HG03066 (cell line): Measurements from ENCODE around the gene TSC2.

Source experiments
- ATAC-seq: cut with Tn5 transposase; IDR thresholded peaks from one replicate; pipeline ENCODE4 v1.9.1; 2021; ENCODE audit warnings: low read depth; ENCODE audit not compliant: unreplicated experiment

The TSC2 gene

DNA sequence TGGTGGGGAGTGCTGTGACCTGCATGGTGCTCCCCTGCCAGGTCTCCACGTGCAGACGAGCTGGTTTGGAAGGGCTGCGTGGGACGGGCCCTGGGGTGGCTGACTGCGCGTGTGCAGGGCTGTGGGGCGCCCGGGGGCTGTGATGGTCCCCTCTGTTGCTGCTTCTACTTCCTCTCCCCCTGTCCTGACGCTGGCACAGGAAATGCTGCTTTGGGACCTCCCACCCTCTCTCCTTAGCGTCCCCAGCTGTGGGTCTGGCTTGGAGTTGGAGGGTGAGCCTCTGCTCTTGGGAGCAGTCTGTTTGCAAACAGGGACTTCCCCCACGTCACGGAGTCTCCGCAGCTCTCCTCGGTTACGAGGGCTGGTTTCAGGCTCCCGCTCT, 35.2 kb downstream of the TSC2 start:
- no peak for ATAC-seq

DNA sequence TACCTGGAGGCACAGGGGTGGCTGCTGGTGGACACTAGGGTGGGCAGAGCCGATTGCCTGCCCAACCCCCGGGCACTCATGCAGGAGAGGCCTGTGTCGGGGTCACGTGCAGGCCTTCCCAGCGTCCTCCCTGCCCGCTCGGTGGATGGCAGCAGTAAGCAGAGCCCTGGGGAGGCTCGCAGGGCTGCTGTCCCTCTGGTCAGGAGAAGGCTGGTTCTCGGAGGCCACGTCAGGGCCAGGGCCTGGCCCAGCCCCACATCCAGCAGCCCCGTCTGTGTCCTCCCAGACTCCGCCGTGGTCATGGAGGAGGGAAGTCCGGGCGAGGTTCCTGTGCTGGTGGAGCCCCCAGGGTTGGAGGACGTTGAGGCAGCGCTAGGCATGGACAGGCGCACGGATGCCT, 35.6 kb downstream of the TSC2 start:
- no peak for ATAC-seq

DNA sequence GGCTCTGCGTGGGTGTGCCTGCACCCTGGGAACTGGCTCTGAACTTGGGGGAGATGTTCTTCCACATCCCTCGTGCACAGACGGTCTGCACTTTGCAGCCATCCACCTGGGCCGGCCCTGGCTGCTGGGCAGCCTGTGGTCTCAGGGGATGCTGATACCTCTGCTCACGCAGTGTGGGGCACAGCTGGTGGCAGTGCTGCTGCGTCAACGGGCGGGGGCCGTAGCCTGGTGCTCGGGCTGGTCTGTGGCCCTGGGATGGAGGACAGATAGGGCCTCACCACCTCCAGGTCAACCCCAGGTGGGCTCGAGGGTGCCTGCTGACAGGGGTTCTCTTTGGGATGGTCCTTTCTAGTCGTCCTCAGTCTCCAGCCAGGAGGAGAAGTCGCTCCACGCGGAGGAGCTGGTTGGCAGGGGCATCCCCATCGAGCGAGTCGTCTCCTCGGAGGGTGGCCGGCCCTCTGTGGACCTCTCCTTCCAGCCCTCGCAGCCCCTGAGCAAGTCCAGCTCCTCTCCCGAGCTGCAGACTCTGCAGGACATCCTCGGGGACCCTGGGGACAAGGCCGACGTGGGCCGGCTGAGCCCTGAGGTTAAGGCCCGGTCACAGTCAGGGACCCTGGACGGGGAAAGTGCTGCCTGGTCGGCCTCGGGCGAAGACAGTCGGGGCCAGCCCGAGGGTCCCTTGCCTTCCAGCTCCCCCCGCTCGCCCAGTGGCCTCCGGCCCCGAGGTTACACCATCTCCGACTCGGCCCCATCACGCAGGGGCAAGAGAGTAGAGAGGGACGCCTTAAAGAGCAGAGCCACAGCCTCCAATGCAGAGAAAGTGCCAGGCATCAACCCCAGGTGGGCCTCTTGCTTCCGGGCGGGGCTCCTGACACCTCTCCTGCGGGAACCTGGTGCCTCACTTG, 36.3 kb downstream of the TSC2 start:
- ATAC-seq: no peak

DNA sequence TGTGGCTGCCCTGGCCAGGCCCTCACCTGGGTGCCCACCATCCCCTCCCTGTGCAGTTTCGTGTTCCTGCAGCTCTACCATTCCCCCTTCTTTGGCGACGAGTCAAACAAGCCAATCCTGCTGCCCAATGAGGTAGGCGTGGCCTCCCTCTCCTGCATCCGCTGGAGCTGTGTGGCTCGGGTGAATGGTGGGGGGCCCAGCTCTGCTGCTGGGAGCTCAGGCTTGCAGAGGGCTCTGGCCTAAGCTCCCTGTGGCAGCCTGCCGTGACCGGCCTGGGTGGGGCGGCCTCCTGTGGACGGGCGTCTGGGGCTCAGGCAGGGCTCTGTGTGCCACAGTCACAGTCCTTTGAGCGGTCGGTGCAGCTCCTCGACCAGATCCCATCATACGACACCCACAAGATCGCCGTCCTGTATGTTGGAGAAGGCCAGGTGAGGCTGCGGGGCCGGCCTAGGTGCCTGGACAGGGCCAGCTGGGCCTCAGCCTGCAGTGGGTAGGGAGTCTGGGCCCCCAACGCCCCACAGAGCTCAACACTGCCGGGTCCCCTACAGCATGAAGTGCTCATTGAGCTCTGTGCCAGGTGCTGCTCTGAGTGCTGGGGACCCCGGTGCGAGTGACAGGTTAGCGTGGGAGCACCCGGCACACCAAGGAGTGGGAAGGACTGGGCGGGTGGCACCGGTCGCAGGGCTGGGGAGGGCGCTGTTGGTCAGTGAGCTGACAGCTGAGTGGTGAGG, 37.3 kb downstream of the TSC2 start:
- no peak for ATAC-seq

DNA sequence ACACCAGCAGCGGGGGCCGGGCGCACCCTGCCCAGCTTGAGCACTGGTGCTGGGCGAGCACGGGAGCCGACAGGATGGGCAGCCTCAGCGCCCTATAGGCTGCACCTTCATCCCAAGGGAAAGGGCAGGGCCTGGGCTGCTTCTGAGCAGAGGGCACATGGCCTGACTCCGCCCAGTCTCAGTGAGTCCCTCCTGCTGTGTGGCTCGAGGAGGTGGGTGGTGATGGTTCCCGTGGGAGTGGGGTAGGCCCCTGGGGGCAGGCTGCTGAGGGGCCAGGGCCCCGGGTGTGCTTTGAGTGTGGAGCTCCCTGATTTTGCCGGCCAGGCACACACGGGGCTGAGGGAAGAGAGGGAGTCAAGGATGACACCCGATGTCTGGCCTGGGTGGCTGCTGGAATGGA, 37.9 kb downstream of the TSC2 start:
- no peak for ATAC-seq

DNA sequence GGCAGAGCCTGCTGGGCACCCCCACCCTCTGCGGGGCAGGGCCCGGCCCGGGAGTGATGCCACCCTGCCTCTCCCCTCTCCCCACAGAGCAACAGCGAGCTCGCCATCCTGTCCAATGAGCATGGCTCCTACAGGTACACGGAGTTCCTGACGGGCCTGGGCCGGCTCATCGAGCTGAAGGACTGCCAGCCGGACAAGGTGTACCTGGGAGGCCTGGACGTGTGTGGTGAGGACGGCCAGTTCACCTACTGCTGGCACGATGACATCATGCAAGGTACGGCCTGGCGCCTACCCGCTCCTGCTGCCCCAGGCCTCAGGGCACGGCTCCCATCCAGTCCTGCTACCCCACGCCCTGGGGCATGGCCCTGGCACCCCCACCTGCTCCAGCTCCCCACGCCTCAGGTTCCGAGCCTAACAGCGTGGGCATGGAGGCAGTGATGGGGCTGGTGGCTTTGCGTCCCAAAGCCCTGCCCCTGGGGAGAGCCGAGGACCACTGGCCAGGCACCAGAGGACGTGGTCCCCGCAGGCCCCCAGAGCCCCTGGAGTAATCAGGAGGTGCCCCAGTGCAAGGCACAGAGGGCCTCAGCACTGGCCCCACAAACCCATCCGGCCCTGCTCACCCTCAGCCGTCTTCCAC, 38.4 kb downstream of the TSC2 start:
- no peak for ATAC-seq

DNA sequence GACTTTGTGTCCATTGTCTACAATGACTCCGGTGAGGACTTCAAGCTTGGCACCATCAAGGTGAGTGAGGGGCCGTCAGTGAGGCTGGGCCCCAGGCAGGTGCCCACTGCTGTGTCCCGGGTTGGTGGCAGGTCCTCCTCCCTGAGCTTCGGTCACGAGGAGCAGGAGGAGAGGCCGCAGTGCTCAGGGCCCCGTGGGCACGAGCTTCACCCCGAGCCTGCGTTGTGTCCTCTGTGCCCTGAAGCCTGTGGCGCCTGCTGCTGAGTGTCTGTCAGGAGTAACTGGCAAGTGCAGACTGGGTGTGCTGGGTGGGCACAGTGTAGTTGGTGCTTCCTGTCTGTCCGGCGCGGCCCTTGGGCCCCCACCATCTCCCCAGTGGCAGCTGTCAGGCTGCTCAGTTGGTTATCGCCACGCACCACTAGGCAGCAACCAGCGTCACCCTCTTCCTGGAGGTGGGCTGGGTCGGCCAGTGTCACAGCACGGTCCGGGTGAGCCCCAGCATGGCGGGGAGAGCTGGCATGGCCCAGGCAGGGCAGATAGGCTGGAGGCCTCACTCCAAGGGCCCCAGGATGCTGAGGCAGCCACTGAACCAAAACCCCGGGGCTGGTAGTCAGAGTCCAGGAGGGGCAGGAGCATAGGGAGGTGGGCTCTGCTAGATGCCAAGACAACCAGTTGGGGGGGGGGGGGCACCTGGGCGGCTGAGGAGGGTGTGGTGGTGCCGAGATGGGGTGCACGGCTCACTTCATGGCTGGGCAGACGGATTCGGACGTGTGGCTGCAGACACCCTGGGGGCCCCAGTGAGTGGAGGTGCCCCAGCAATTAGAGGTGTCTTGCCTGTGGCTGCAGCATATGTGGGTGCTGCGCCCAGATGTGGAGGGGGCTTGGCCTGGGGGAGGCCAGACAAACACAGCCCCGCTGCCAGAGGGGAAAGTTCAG, 39.3 kb downstream of the TSC2 start:
- ATAC-seq: no peak

DNA sequence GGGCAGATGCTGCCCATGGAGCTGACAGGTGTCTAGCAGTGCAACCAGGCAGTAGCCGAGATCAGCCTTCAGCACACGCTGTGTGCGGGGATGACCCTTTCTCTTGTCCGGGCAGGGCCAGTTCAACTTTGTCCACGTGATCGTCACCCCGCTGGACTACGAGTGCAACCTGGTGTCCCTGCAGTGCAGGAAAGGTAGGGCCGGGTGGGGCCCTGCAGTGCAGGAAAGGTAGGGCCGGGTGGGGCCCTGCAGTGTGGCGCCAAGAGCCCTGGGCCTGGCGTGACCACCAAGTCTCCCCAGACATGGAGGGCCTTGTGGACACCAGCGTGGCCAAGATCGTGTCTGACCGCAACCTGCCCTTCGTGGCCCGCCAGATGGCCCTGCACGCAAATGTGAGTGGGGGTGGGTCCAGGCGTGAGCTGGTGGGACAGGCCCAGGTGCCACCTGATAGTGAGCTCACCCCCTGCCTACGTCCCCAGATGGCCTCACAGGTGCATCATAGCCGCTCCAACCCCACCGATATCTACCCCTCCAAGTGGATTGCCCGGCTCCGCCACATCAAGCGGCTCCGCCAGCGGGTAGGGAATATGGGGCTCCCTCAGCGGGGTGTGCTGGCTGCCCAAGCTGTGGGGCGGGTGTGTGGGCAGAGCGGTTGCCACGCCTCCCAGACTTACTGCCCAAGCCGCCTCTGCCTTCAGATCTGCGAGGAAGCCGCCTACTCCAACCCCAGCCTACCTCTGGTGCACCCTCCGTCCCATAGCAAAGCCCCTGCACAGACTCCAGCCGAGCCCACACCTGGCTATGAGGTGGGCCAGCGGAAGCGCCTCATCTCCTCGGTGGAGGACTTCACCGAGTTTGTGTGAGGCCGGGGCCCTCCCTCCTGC, 40.2 kb downstream of the TSC2 start:
- no peak for ATAC-seq

DNA sequence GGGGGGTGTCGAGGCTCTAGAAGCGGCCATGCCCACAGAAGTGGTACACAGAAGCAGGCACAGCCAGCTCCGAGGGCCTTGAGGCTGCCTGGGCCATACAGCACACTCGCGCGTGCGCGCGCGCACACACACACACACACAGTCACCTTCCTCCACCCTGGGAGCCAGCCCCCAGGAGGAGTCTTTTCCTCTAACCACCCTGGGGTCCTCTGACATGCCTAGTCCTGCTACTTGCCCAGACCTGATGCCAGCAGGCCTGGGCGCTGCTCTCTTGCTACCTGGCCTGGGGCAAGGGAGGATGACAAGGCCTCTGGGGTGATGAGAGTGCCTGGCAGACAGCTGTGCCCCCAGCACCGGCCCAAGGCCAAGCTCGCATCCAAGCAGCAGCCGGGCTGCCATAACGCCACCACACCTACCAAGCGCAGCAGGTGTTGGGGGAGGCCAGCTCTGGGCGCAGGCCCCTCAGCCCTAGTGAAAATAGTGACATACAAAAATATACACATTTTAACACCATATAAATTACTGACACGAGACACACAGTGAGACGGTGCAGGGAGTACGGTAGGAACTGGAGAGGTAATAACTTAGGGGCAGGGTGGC, 41.1 kb downstream of the TSC2 start:
- ATAC-seq: no peak

DNA sequence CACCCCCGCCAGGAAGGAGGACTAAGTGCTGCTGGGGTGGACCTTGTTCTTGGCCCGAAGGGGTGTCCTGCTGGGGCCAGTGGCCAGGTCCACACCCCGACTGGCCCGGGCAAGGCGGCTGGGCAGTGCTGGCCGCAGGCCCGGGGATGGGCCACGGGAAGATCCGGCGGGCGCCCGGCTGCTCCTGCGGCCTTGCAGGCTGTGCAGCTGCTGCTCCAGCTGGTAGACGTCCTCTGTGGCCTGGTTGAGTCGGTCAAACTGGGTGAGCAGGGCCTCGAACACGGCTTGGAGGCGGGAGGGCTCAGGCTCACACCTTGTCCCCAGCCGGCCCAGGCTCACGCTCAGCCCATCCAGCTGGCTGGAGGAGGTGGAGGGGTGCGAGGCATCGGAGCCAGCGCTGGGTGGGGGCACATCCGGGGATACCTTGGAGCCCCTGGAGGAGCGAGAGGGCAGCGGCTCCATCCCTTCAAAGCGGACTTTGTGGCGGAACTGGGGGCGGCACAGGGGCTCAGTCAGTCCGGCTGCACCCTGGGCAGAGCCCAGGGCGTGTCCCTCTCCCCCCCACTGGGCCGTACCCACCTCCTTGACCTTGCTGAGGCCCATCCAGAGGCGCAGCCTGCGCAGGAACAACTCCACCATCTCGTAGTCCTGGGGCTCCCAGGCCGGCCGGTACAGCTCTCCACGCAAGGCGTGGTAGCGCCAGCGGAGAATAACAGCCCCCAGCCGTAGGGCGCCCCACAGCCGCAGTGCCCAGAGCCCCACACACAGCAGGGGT, 42.1 kb downstream of the TSC2 start:
- no peak for ATAC-seq

DNA sequence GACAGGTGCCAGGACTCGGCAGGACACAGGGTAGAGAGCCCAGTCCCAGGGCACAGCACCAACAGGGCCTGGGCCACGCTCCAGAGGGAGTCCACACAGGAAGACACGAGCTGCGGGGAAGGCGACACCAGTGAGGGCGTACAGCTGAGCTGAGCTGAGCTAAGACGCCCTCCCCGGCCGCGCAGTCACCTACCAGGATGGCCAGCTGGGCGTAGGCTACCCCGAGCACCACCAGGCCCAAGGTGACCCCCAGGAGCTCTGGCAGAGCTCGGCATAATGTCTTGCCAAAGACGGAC, 42.6 kb downstream of the TSC2 start:
- ATAC-seq: no peak

DNA sequence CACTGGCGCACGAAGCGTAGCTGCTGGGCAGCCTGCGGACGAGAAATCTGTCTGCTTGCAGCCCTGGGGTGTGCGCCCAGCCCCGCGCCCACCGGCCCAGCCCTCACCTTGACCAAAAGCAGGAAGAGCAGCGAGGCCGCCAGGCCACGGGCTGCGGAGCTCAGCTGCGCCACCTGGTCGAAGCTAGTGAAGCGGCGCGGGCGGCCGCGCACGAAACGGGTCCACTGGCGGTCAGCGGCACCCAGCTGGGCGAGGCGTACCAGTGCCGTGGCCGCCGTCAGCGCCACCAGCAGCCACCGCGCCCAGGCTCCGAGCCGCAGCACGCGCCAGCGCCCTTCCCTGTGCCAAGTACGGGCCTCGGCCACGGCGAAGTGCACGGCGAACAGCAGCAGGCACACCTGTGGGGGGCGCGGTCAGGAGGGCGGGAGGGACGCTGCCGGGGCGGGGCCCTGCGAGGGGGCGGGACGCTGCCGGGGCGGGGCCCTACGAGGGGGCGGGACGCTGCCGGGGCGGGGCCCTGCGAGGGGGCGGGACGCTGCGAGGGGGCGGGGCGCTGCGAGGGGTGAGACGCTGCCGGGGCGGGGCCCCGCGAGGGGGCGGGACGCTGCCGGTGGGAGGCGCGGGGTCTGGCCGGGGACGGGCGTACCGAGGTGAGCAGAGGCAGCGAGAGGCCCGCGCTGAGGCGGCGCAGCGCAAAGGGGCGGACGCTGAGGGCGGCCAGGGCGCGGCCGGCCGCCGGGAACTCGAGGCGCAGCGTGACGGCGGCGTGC, 43.2 kb downstream of the TSC2 start:
- ATAC-seq: no peak

DNA sequence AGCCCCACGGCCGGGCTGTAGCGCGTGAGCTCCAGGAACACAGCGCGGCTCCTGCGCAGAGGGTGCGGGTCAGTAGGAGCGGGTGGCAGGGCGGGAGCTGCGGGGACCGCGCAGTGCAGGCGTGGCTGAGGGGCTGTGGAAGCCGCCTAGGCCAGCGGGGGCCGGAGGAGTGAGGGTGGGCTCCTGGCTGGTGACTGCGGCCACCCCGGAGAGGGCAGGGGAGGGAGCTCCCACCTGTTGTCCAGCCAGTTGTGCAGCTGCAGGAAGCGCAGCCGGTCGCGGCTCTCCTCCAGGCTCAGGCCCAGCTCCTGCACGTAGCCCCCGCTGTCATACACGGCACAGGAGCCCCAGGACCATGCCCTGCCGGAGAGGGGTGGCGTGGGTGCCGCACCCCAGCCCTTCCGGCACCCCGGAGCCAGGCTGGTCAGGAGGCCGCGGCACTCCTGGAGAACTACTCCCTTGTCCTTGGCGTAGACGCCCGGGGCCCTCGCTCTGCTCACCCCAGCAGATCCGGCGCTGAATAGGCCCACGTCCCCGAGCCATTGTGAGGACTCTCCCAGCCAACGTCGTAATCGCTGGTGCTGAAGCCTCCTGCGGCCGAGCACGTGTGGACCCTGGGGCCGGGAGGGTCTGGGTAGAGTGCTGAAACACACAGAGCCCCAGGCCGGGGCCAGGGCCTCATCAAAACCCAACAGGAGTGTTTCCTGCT, 43.9 kb downstream of the TSC2 start:
- ATAC-seq: no peak

DNA sequence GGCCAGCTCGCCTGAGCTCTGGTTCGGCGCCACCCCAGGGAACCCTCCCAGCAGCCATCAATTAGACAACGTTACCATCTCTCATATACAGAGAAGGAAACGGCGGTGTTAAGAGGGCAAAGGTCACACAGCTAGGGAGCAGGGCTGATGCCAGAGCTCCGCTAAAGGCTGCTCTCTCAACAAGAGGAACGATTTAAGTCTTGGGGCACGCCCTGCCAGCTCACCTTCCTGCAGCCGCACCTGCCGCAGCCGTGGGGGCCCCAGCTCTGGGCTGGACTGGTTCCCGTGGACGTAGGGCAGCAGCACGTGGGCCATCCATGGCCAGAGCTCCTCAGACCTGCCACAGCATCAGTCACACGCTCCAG, 44.5 kb downstream of the TSC2 start:
- ATAC-seq: no peak

DNA sequence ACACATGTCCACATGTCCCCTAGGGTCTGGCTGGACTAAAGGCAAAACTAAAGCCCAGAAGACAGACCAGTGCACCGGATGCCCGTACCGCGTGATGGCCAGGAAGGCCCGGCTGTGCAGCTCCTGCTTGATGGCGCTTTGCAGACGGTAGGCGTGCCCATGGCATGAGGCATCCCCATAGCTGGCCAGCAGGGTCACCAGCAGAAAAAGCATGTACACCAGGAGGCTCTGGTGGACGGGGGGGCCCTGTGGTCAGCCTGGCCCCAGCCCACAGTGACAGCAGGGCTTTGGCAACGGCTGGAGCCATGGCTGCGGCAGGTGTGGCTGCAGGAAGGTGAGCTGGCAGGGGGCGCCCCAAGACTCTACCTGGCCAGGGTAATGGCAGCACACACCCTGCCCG, 45.1 kb downstream of the TSC2 start:
- ATAC-seq: no peak

DNA sequence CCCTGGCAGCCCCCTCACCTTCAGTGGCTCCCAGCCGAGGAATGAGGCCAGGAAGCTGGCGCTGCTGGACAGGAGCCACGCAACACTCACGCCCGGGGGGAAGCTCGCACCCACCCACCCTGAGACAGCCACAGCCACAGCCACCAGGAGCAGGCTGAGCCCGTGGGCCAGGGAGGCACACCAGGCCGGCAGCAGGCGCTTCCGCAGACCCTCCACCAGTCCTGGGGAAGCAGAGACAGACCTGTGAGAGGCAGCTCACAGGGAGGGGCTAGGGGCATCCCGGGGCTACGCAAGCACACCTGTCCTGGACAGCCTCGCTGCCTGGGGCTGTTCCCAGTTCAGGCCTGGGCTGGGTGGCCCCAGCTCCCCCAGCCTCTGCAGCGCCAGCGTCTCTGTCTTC, 46.0 kb downstream of the TSC2 start:
- no peak for ATAC-seq

DNA sequence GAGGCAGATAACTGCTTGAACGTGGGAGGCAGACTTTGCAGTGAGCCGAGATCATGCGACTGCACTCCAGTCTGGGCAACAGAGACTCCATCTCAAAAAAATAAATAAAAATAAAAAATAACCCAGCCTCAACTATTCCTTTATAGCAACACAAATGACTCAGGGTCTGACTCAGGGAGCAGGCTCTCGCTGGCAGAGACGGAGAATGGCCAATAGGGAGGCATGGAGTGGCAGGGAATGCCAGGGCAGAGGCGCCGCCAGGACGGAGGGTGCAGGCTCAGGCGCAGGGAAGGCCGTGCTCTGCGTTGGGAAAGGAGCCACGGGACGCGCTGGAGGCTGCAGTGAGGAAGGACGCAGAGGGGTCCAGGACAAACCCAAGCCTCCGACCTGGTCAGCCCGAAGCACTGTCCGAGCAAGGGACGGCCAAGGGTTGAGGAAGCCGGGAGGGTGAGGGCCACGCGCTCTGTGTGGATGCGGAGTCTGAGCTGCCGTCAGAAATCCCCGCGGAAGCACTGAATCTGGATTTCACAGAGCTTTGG, 47.6 kb downstream of the TSC2 start:
- ATAC-seq: no peak
